ENCODE results near the gene USF2. TPM values are rescaled to one million over a fixed set of nuclear protein-coding genes. Genes with fewer than 3 reads are reported as not detected.

The USF2 gene
- total and polyA plus RNA-seq, 2 of the 4 experiments (the other 2 are of a cell fraction) = 21.3 to 65.6 TPM

DNA sequence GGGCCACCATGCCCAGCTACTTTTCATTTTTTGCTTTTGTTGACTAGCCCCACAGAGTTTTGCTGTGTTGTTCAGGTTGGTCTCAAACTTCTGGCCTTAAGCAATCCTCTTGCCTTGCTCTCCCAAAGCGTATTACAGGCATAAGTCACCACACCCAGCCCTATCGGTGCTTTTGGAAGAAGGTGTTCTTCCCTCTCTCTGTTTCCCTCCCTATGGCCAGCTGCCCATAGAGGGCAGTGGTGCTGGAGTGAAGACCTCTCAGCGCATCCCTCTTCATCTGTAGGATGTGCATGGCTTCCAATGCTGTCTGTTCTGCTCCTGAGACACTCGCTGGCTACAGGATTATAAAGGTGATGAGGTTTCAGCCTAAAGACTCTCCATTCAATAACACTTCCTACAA, 58.9 kb downstream of the USF2 start:
- no peak overlapping the region for H3K4me2 ChIP-seq (ENCODE audit: low read depth, low read length)
- H2AFZ ChIP-seq (replicated peaks; ENCODE audit: low read length, poor library complexity) = no peak overlapping the region
- H4K5ac ChIP-seq (ENCODE audit: low read depth, low read length) = no peak overlapping the region
- H3K9me3 ChIP-seq (ENCODE audit: control insufficient read depth, insufficient read depth, low read length) = no peaks in the 10 kb centered on the region
- no peak for TF ChIP-seq BHLHE40 (IDR thresholded peaks at IDR 0.05; ENCODE audit: low read depth, low read length)
- no peak for TF ChIP-seq NFE2L2 (IDR thresholded peaks at IDR 0.05; ENCODE audit: low read depth, low read length)
- TF ChIP-seq CEBPB (IDR thresholded peaks at IDR 0.05; ENCODE audit: low read depth, low read length) = no peak
- TF ChIP-seq USF2 (IDR thresholded peaks at IDR 0.05; ENCODE audit: low read depth, low read length) = no peak
- no peak for TF ChIP-seq MXI1 (IDR thresholded peaks at IDR 0.05; ENCODE audit: borderline replicate concordance, low read depth, low read length)
- no peak for TF ChIP-seq FOS (IDR thresholded peaks at IDR 0.05; ENCODE audit: low read depth, low read length)
- no peak for TF ChIP-seq CTCF (conservative IDR thresholded peaks at IDR 0.05; ENCODE audit: low read depth, low read length)
- TF ChIP-seq POLR2A (IDR thresholded peaks at IDR 0.05; ENCODE audit: low read depth, low read length) = no peak
- no peak for TF ChIP-seq RAD21 (IDR thresholded peaks at IDR 0.05; ENCODE audit: low read length)
- TF ChIP-seq MAZ (IDR thresholded peaks at IDR 0.05; ENCODE audit: borderline replicate concordance, low read depth, low read length) = no peak
- no peak for TF ChIP-seq CHD1 (IDR thresholded peaks at IDR 0.05; ENCODE audit: low read depth, low read length)
- no peak for TF ChIP-seq RFX5 (IDR thresholded peaks at IDR 0.05; ENCODE audit: low read depth, low read length)
- TF ChIP-seq MAFK (IDR thresholded peaks at IDR 0.05; ENCODE audit: low read depth, low read length) = no peak
- no peak for TF ChIP-seq RCOR1 (IDR thresholded peaks at IDR 0.05; ENCODE audit: insufficient replicate concordance, low read length)
- TF ChIP-seq SMC3 (IDR thresholded peaks at IDR 0.05; ENCODE audit: low read depth, low read length) = no peak
- TF ChIP-seq ELK1 (IDR thresholded peaks at IDR 0.05; ENCODE audit: borderline replicate concordance, low read depth, low read length) = no peak
- H3K4me1 ChIP-seq (ENCODE audit: control insufficient read depth, insufficient read depth, low read length) = no peaks in the 10 kb centered on the region
- no peak overlapping the region for H4K91ac ChIP-seq (ENCODE audit: insufficient read depth, low read depth, low read length)
- no peak for DNase-seq
- no peaks in the 10 kb centered on the region for H3K9me1 ChIP-seq (ENCODE audit: insufficient read depth, low read length)
- no peaks in the 10 kb centered on the region for H3K79me1 ChIP-seq (ENCODE audit: low read depth in 1 of 2, low read length in 2 of 2)
- H3K23ac ChIP-seq (ENCODE audit: low read depth, low read length) = no peak overlapping the region
- dilution Hi-C loops (cut with HindIII; ENCODE audit: low sequenced_read_pairs, unreplicated experiment) = no loop called here
- peaks cover 12% of the 10 kb centered on the region for H3K27me3 ChIP-seq (ENCODE audit: control insufficient read depth, insufficient read depth, low read length)
- ChIA-PET CTCF (no interaction called here), POLR2A (ENCODE audit: unreplicated experiment) (no interaction called here)
- no peak overlapping the region for H2BK5ac ChIP-seq (ENCODE audit: low read depth, low read length, poor library complexity, severe bottlenecking)
- intact Hi-C loops (cut with micrococcal nuclease) = no loop called here
- H3K14ac ChIP-seq (replicated peaks; ENCODE audit: low read depth, low read length) = no peak overlapping the region
- H2BK120ac ChIP-seq (ENCODE audit: low read depth, low read length) = no peak overlapping the region
- H4K20me1 ChIP-seq (ENCODE audit: insufficient read depth, low read length) = no peaks in the 10 kb centered on the region
- no peak overlapping the region for H3K9ac ChIP-seq (ENCODE audit: low read depth, low read length)
- WGBS, 2 experiments (ENCODE audit: extremely low coverage in 2 of 2, insufficient read length in 1 of 2) = no CpG with 5 or more reads among the region's 4 CpGs
- no TSS peak for BruUV-seq (replicated peaks)
- ATAC-seq (ENCODE audit: low read depth) = no peak
- H2AK9ac ChIP-seq (replicated peaks; ENCODE audit: low read depth, low read length, poor library complexity) = no peak overlapping the region
- no peak overlapping the region for H3K56ac ChIP-seq (ENCODE audit: extremely low read depth, insufficient read depth, low read length)
- in situ Hi-C loops (cut with MboI; ENCODE audit: low sequenced_read_pairs) = loop anchor here (25.0 kb wide), 1 partner anchor 260 kb away; the partner anchor contains the start of gene PMIS2
- no peak overlapping the region for H2AK5ac ChIP-seq (ENCODE audit: low read depth, low read length)
- no peak overlapping the region for H2BK15ac ChIP-seq (ENCODE audit: low read depth, low read length)
- H3K4me3 ChIP-seq (ENCODE audit: insufficient read depth, low read depth, low read length) = no peak overlapping the region
- H3K36me3 ChIP-seq (ENCODE audit: control insufficient read depth, insufficient read depth, low read length) = no peaks in the 10 kb centered on the region
- no peak overlapping the region for H3K27ac ChIP-seq (ENCODE audit: insufficient read depth, low read length)
- no peak overlapping the region for H3K18ac ChIP-seq (ENCODE audit: low read depth, low read length)
- H2BK20ac ChIP-seq (ENCODE audit: low read depth, low read length) = no peak overlapping the region
- H4K8ac ChIP-seq (ENCODE audit: low read depth in 2 of 2, low read length in 2 of 2) = no peak overlapping the region
- H3K4ac ChIP-seq (ENCODE audit: low read depth, low read length) = no peak overlapping the region

Data from IMR-90 (cell line).